IMR-90 (cell line): ENCODE measurements around the gene MESP2. TPM values are rescaled to one million over a fixed set of nuclear protein-coding genes. Genes with fewer than 3 reads are reported as not detected.

ENCODE experiments used
- ATAC-seq: fragments of 200-7000 bp; cut with Tn5 transposase; 2 replicates; pipeline ENCODE4 v1.9.1; 2020; ENCODE audit warnings: low read depth, mild to moderate bottlenecking, moderate library complexity
- BruUV-seq: library from RNA; stranded (reverse); fragments of 400-500 nt; replicated peaks from 2 replicates; lab custom pipeline; 2021; lab: Mats Ljungman, UMichigan
- CTCF ChIA-PET: fragments of 300-600 bp; formaldehyde crosslinking; extraction: SDS; loops from one replicate; lab custom pipeline; 2021; ENCODE audit warnings: antibody characterized with exemption; lab: Yijun Ruan, JAX
- POLR2A ChIA-PET: fragments of 300-600 bp; sonication (Branson Sonifier 250); formaldehyde crosslinking; loops from one replicate; lab custom pipeline; 2022; ENCODE audit warnings: antibody characterized with exemption; ENCODE audit not compliant: unreplicated experiment; lab: Charles Lee
- DNase-seq: peaks from one replicate; pipeline ENCODE4 v3.0.0; 2013
- H2AFZ ChIP-seq: replicated peaks from 2 replicates; pipeline ENCODE3; 2013; ENCODE audit warnings: low read length, mild to moderate bottlenecking; ENCODE audit not compliant: poor library complexity
- H2AK5ac ChIP-seq: 2 replicates; pipeline ENCODE4 v1.6.1; 2013; ENCODE audit warnings: low read depth, low read length, inconsistent platforms
- H2AK9ac ChIP-seq: replicated peaks from 2 replicates; pipeline ENCODE3; 2013; ENCODE audit warnings: mild to moderate bottlenecking, low read depth, low read length, moderate library complexity; ENCODE audit not compliant: poor library complexity
- H2BK120ac ChIP-seq: 2 replicates; pipeline ENCODE4 v1.6.1; 2013; ENCODE audit warnings: low read depth, low read length, inconsistent platforms
- H2BK15ac ChIP-seq: 3 replicates; pipeline ENCODE4 v1.6.1; 2013; ENCODE audit warnings: low read depth, low read length, inconsistent platforms
- H2BK20ac ChIP-seq: 2 replicates; pipeline ENCODE4 v1.6.1; 2013; ENCODE audit warnings: low read depth, mild to moderate bottlenecking, inconsistent platforms, low read length, moderate library complexity
- H2BK5ac ChIP-seq: 2 replicates; pipeline ENCODE4 v1.6.1; 2013; ENCODE audit warnings: mild to moderate bottlenecking, low read depth, low read length, inconsistent platforms; ENCODE audit not compliant: poor library complexity, severe bottlenecking
- H3K14ac ChIP-seq: replicated peaks from 2 replicates; pipeline ENCODE4 v1.6.1; 2013; ENCODE audit warnings: low read depth, low read length, inconsistent platforms
- H3K18ac ChIP-seq: 2 replicates; pipeline ENCODE4 v1.6.1; 2013; ENCODE audit warnings: low read depth, low read length, control low read depth
- H3K23ac ChIP-seq: 2 replicates; pipeline ENCODE4 v1.6.1; 2013; ENCODE audit warnings: low read depth, low read length, inconsistent platforms
- H3K27ac ChIP-seq: 2 replicates; pipeline ENCODE4 v1.5.1; 2013; ENCODE audit warnings: mild to moderate bottlenecking, control low read depth, low read length; ENCODE audit not compliant: insufficient read depth
- H3K27me3 ChIP-seq: 2 replicates; pipeline ENCODE4 v1.6.1; 2013; ENCODE audit warnings: low read length; ENCODE audit not compliant: control insufficient read depth, insufficient read depth
- H3K36me3 ChIP-seq: 2 replicates; pipeline ENCODE4 v1.6.1; 2013; ENCODE audit warnings: low read length, mixed read lengths; ENCODE audit not compliant: control insufficient read depth, insufficient read depth
- H3K4ac ChIP-seq: 2 replicates; pipeline ENCODE4 v1.6.1; 2013; ENCODE audit warnings: low read depth, low read length, inconsistent platforms
- H3K4me1 ChIP-seq: 2 replicates; pipeline ENCODE4 v1.6.1; 2013; ENCODE audit warnings: low read length, mixed read lengths; ENCODE audit not compliant: control insufficient read depth, insufficient read depth
- H3K4me2 ChIP-seq: 2 replicates; pipeline ENCODE4 v1.6.1; 2013; ENCODE audit warnings: low read depth, mild to moderate bottlenecking, control low read depth, low read length, moderate library complexity
- H3K4me3 ChIP-seq: 2 replicates; pipeline ENCODE4 v1.5.1; 2013; ENCODE audit warnings: low read depth, mild to moderate bottlenecking, control low read depth, low read length, moderate library complexity; ENCODE audit not compliant: insufficient read depth
- H3K56ac ChIP-seq: 2 replicates; pipeline ENCODE4 v1.6.1; 2013; ENCODE audit warnings: low read length, inconsistent platforms; ENCODE audit not compliant: insufficient read depth; ENCODE audit errors: extremely low read depth
- H3K79me1 ChIP-seq, 2 experiments: 2 replicates each; pipeline ENCODE4 v1.6.1; 2013; ENCODE audit warnings: low read length in 2 of 2, inconsistent platforms in 1 of 2, low read depth in 1 of 2
- H3K9ac ChIP-seq: 2 replicates; pipeline ENCODE4 v1.6.1; 2013; ENCODE audit warnings: low read depth, low read length, control low read depth
- H3K9me1 ChIP-seq: 2 replicates; pipeline ENCODE4 v1.6.1; 2013; ENCODE audit warnings: low read length, inconsistent platforms; ENCODE audit not compliant: insufficient read depth
- H3K9me3 ChIP-seq: 2 replicates; pipeline ENCODE4 v1.6.1; 2013; ENCODE audit warnings: low read length; ENCODE audit not compliant: control insufficient read depth, insufficient read depth
- H4K20me1 ChIP-seq: 2 replicates; pipeline ENCODE4 v1.6.1; 2013; ENCODE audit warnings: low read length, inconsistent platforms; ENCODE audit not compliant: insufficient read depth
- H4K5ac ChIP-seq: 2 replicates; pipeline ENCODE4 v1.6.1; 2013; ENCODE audit warnings: mild to moderate bottlenecking, low read depth, low read length, control low read depth
- H4K8ac ChIP-seq, 2 experiments: 2 replicates each; pipeline ENCODE4 v1.6.1; 2013; ENCODE audit warnings: low read depth in 2 of 2, low read length in 2 of 2, control low read depth in 1 of 2, inconsistent platforms in 1 of 2
- H4K91ac ChIP-seq: 2 replicates; pipeline ENCODE4 v1.6.1; 2013; ENCODE audit warnings: low read depth, low read length, inconsistent platforms; ENCODE audit not compliant: insufficient read depth
- FOS ChIP-seq: fragments of 150-350 bp; IDR thresholded peaks from 2 replicates; pipeline ENCODE4 v1.6.1; 2016; ENCODE audit warnings: low read depth, low read length
- MAZ ChIP-seq: IDR thresholded peaks from 2 replicates; pipeline ENCODE4 v1.6.1; 2012; ENCODE audit warnings: low read depth, mild to moderate bottlenecking, low read length, improper control_type of control experiment, moderate library complexity, borderline replicate concordance
- RAD21 ChIP-seq: IDR thresholded peaks from 2 replicates; pipeline ENCODE4 v1.6.1; 2012; ENCODE audit warnings: low read length, improper control_type of control experiment
- RFX5 ChIP-seq: IDR thresholded peaks from 2 replicates; pipeline ENCODE4 v1.8.0; 2012; ENCODE audit warnings: low read depth, mild to moderate bottlenecking, low read length, moderate library complexity
- WGBS, 2 experiments: methylation state at CpG; one replicate each; pipeline versions ENCODE4 v1.1.5 to v1.1.7; 2013; ENCODE audit warnings: missing lambda C conversion rate in 2 of 2; ENCODE audit not compliant: insufficient read length in 1 of 2; ENCODE audit errors: extremely low coverage in 2 of 2; 5-methylcytosine and 5-hydroxymethylcytosine counted together
- dilution Hi-C: fragments of 300-500 bp; cut with HindIII; formaldehyde crosslinking; loops from one replicate; pipeline ENCODE4 v1.14.3; 2018; ENCODE audit warnings: low sequenced_read_pairs; ENCODE audit not compliant: unreplicated experiment
- in situ Hi-C: fragments of 300-500 bp; cut with MboI; formaldehyde crosslinking; loops from 3 replicates; pipeline ENCODE4 v1.14.3; 2019; ENCODE audit warnings: low sequenced_read_pairs, inconsistent platforms, mixed read lengths
- intact Hi-C: fragments of 100-400 bp; cut with micrococcal nuclease; formaldehyde crosslinking; loops from 2 replicates; pipeline ENCODE4 v1.10.0; 2022
- polyA plus RNA-seq, 3 experiments: library from polyadenylated mRNA; depleted of rRNA; stranded (reverse); fragments of >200 nt; gene quantifications; 2 replicates each; pipeline ENCODE4 v1.2.3, GENCODE V29; 2012; ENCODE audit warnings: low replicate concordance in 1 of 3
- total RNA-seq: library from RNA; depleted of rRNA; stranded (reverse); fragments of >200 nt; gene quantifications from 2 replicates; pipeline ENCODE4 v1.2.3, GENCODE V29; 2012

MESP2 gene
- total and polyA plus RNA-seq, 2 of the 4 experiments (the other 2 are of a cell fraction): 0.18 to 0.32 TPM

GRCh38 chr15:89728254-89728653, 47.9 kb upstream of the MESP2 start:
- H2AK5ac ChIP-seq: no peak overlapping the region
- H3K4me1 ChIP-seq: no peaks in the 10 kb centered on the region
- H3K9me3 ChIP-seq: peaks cover 4% of the 10 kb centered on the region; the same call in 1 of the 2 replicates
- H3K36me3 ChIP-seq: no peaks in the 10 kb centered on the region
- H3K56ac ChIP-seq: no peak overlapping the region
- H4K5ac ChIP-seq: no peak overlapping the region
- no peak overlapping the region for H2BK15ac ChIP-seq
- no peak overlapping the region for H3K9ac ChIP-seq
- DNase-seq (no peak), ATAC-seq (no peak)
- no peak overlapping the region for H3K18ac ChIP-seq
- H3K4ac ChIP-seq: no peak overlapping the region
- no peak overlapping the region for H2AFZ ChIP-seq
- no peak overlapping the region for H3K27ac ChIP-seq
- no peaks in the 10 kb centered on the region for H3K79me1 ChIP-seq
- no peak overlapping the region for H3K23ac ChIP-seq
- H2BK20ac ChIP-seq: no peak overlapping the region
- H3K9me1 ChIP-seq: no peaks in the 10 kb centered on the region
- ChIA-PET POLR2A (no interaction called here), CTCF (interaction anchor here (1.1 kb wide), 1 partner anchor 11 kb away, joined by 3 read pairs; no protein-coding TSS in a partner anchor)
- peaks cover 55% of the 10 kb centered on the region for H3K27me3 ChIP-seq
- no peak overlapping the region for H2BK120ac ChIP-seq
- H3K4me3 ChIP-seq: no peak overlapping the region
- no peak overlapping the region for H3K14ac ChIP-seq
- no peak for TF ChIP-seq MAZ
- no peak for TF ChIP-seq RFX5
- TF ChIP-seq FOS: no peak
- no peak for TF ChIP-seq RAD21
- intact Hi-C loops (no loop called here), in situ Hi-C loops (no loop called here), dilution Hi-C loops (no loop called here)
- no peak overlapping the region for H4K91ac ChIP-seq
- no CpG with 5 or more reads among the region's 2 CpGs for WGBS, 2 experiments
- H4K8ac ChIP-seq: no peak overlapping the region
- no TSS peak for BruUV-seq
- no peak overlapping the region for H2BK5ac ChIP-seq
- no peak overlapping the region for H2AK9ac ChIP-seq
- H3K4me2 ChIP-seq: no peak overlapping the region
- no peaks in the 10 kb centered on the region for H4K20me1 ChIP-seq
